SK-N-SH (cell line): ENCODE data around the gene ERC2. TPM values are rescaled to one million over a fixed set of nuclear protein-coding genes. Genes with fewer than 3 reads are reported as not detected.

ENCODE experiments used
- CTCF ChIA-PET: fragments of 300-600, 350-600 bp; formaldehyde crosslinking; extraction: SDS; loops from one replicate; lab custom pipeline; 2021; lab: Yijun Ruan, JAX
- POLR2A ChIA-PET: fragments of 350-600 bp; sonication (Branson Sonifier 250); formaldehyde crosslinking; extraction: SDS; loops from one replicate; lab custom pipeline; 2020; ENCODE audit warnings: antibody characterized with exemption, inconsistent platforms; lab: Yijun Ruan, JAX
- DNase-seq: peaks from one replicate; pipeline ENCODE4 v3.0.0; 2012
- H2AFZ ChIP-seq: fragments of 200-600 bp; sonication (generic); 2 replicates; pipeline ENCODE4 v1.8.1; 2016; ENCODE audit warnings: antibody characterized with exemption, mild to moderate bottlenecking, low read depth
- H3F3A ChIP-seq: fragments of 200-600 bp; sonication (generic); replicated peaks from 2 replicates; pipeline ENCODE3; 2016; ENCODE audit warnings: antibody characterized with exemption, mild to moderate bottlenecking; ENCODE audit not compliant: insufficient read depth
- H3K27ac ChIP-seq, 2 experiments: fragments of 200-500 bp in 1 of 2; fragments of 200-600 bp in 1 of 2; sonication (Bioruptor generic) in 1 of 2; sonication (generic), shearing (Covaris generic) in 1 of 2; 2 replicates each; pipeline versions ENCODE4 v1.5.1 to v1.6.1; 2014 to 2016; ENCODE audit warnings: low read depth in 2 of 2, inconsistent platforms in 1 of 2, low read length in 1 of 2, mild to moderate bottlenecking in 1 of 2, mixed read lengths in 1 of 2
- H3K27me3 ChIP-seq: fragments of 200-600 bp; sonication (generic), shearing (Covaris generic); 2 replicates; pipeline ENCODE4 v1.6.1; 2016; ENCODE audit warnings: mixed run types; ENCODE audit not compliant: insufficient read depth
- H3K36me3 ChIP-seq, 2 experiments: fragments of 200-500 bp in 1 of 2; fragments of 200-600 bp in 1 of 2; sonication (Bioruptor generic) in 1 of 2; sonication (generic) in 1 of 2; replicated peaks in 1 of 2; 2 replicates each; pipeline versions ENCODE3 to v1.5.1; 2014 to 2016; ENCODE audit warnings: low read length in 1 of 2, mild to moderate bottlenecking in 1 of 2; ENCODE audit not compliant: insufficient read depth in 2 of 2, control insufficient read depth in 1 of 2
- H3K4me1 ChIP-seq, 2 experiments: fragments of 200-500 bp in 1 of 2; fragments of 200-600 bp in 1 of 2; sonication (Bioruptor generic) in 1 of 2; sonication (generic), shearing (Covaris generic) in 1 of 2; 2 replicates each; pipeline versions ENCODE4 v1.5.1 to v1.6.1; 2014 to 2016; ENCODE audit warnings: low read depth in 1 of 2, low read length in 1 of 2, mixed run types in 1 of 2; ENCODE audit not compliant: insufficient read depth in 2 of 2, control insufficient read depth in 1 of 2
- H3K4me2 ChIP-seq: fragments of 200-600 bp; sonication (generic), shearing (Covaris generic); 2 replicates; pipeline ENCODE4 v1.6.1; 2017; ENCODE audit warnings: mixed run types
- H3K4me3 ChIP-seq, 2 experiments: fragments of 200-500 bp in 1 of 2; fragments of 200-600 bp in 1 of 2; sonication (Bioruptor generic) in 1 of 2; sonication (generic), shearing (Covaris generic) in 1 of 2; 2 replicates each; pipeline versions ENCODE4 v1.5.1 to v1.8.1; 2014 to 2016; ENCODE audit warnings: low read depth in 2 of 2, inconsistent platforms in 1 of 2, low read length in 1 of 2, mild to moderate bottlenecking in 1 of 2, mixed read lengths in 1 of 2, moderate library complexity in 1 of 2
- H3K79me2 ChIP-seq: fragments of 200-600 bp; sonication (generic); 2 replicates; pipeline ENCODE4 v1.8.1; 2017; ENCODE audit warnings: mild to moderate bottlenecking; ENCODE audit not compliant: insufficient read depth
- H3K9ac ChIP-seq: fragments of 200-600 bp; sonication (generic); 2 replicates; pipeline ENCODE4 v1.6.1; 2017; ENCODE audit warnings: mixed run types
- H3K9me2 ChIP-seq: fragments of 200-600 bp; sonication (generic); 2 replicates; pipeline ENCODE4 v1.6.1; 2017; ENCODE audit warnings: mixed run types
- H3K9me3 ChIP-seq: fragments of 200-600 bp; sonication (generic); 2 replicates; pipeline ENCODE4 v1.6.1; 2017; ENCODE audit warnings: mixed run types, mild to moderate bottlenecking, moderate library complexity
- H4K20me1 ChIP-seq: fragments of 200-600 bp; sonication (generic); 2 replicates; pipeline ENCODE4 v1.6.1; 2017; ENCODE audit warnings: mild to moderate bottlenecking, mixed run types; ENCODE audit not compliant: insufficient read depth
- CHD2 ChIP-seq: fragments of 150-350 bp; IDR thresholded peaks from 2 replicates; pipeline ENCODE4 v1.6.1; 2018; ENCODE audit warnings: low read length; ENCODE audit not compliant: partially characterized antibody
- CTCF ChIP-seq: fragments of 200-600 bp; sonication (generic); IDR thresholded peaks from 2 replicates; pipeline ENCODE4 v1.6.1; 2017; ENCODE audit warnings: antibody characterized with exemption, mild to moderate bottlenecking, moderate library complexity
- FOXJ3 ChIP-seq: sonication (generic); formaldehyde crosslinking; IDR thresholded peaks from 2 replicates; pipeline ENCODE4 v1.5.1; 2020; ENCODE audit warnings: mild to moderate bottlenecking, missing genetic modification reagents
- FOXM1 ChIP-seq: IDR thresholded peaks from 2 replicates; pipeline ENCODE4 v1.4.0; 2012; ENCODE audit warnings: low read depth, mild to moderate bottlenecking
- NFIC ChIP-seq: IDR thresholded peaks from 2 replicates; pipeline ENCODE4 v1.4.0; 2012; ENCODE audit warnings: borderline replicate concordance
- NRF1 ChIP-seq: IDR thresholded peaks from 2 replicates; pipeline ENCODE4 v1.6.1; 2012; ENCODE audit warnings: low read depth, mild to moderate bottlenecking, low read length
- POLR2AphosphoS5 ChIP-seq: IDR thresholded peaks from 2 replicates; pipeline ENCODE4 v1.6.1; 2012; ENCODE audit warnings: low read depth, low read length
- RCOR1 ChIP-seq: fragments of 150-350 bp; IDR thresholded peaks from 2 replicates; pipeline ENCODE4 v1.6.1; 2017; ENCODE audit warnings: antibody characterized with exemption, low read length
- SMC3 ChIP-seq: IDR thresholded peaks from 2 replicates; pipeline ENCODE4 v1.6.1; 2012; ENCODE audit warnings: low read depth, low read length, improper control_type of control experiment
- TAF1 ChIP-seq: IDR thresholded peaks from 2 replicates; pipeline ENCODE4 v1.6.1; 2012; ENCODE audit warnings: low read depth, mild to moderate bottlenecking, low read length, moderate library complexity, borderline replicate concordance
- YY1 ChIP-seq: IDR thresholded peaks from 2 replicates; pipeline ENCODE4 v1.4.0; 2012; ENCODE audit warnings: low read depth, mild to moderate bottlenecking
- ZBTB33 ChIP-seq: IDR thresholded peaks from 2 replicates; pipeline ENCODE4 v1.4.0; 2012; ENCODE audit warnings: low read depth, borderline replicate concordance
- WGBS: methylation state at CpG from one replicate; pipeline ENCODE4 v1.1.6; 2017; ENCODE audit warnings: low lambda C conversion rate; 5-methylcytosine and 5-hydroxymethylcytosine counted together
- polyA plus RNA-seq, 3 experiments: library from polyadenylated mRNA; depleted of rRNA; stranded (reverse); fragments of >200 nt; gene quantifications; 2 replicates each; pipeline ENCODE4 v1.2.3, GENCODE V29; 2012

The ERC2 gene
- polyA plus RNA-seq, 1 of the 3 experiments (the other 2 are of a cell fraction), result 1.6 TPM

GRCh38 chr3:55645422-55645821 lies 822.8 kb downstream of the ERC2 start:
- CTCF ChIA-PET, result interaction anchor here (0.7 kb wide), 1 partner anchor 15 kb away, joined by 3 read pairs; no protein-coding TSS in a partner anchor
- Histone ChIP-seq H3K4me2 (no peak overlapping the region), H3K9me2 (no peaks in the 10 kb centered on the region), H3K9me3 (no peaks in the 10 kb centered on the region), H3K4me1 (no peaks in the 10 kb centered on the region; a peak in 1 of 4 replicates), H3F3A (no peaks in the 10 kb centered on the region), H3K27me3 (no peaks in the 10 kb centered on the region), H3K4me3 (no peak overlapping the region), H4K20me1 (no peaks in the 10 kb centered on the region), H3K9ac (no peak overlapping the region)
- no peak for DNase-seq
- TF ChIP-seq RCOR1 (no peak), CHD2 (no peak), CTCF (no peak), TAF1 (no peak), FOXJ3 (no peak), NFIC (no peak), POLR2AphosphoS5 (no peak), ZBTB33 (no peak), SMC3 (no peak), YY1 (no peak), NRF1 (no peak)
- TF ChIP-seq, all 33 proteins: peak for 0
- WGBS, result 43% methylated on average over 4 of the region's 4 CpGs
- Histone ChIP-seq H3K27ac (no peak overlapping the region), H3K79me2 (no peaks in the 10 kb centered on the region), H3K36me3 (no peaks in the 10 kb centered on the region), H2AFZ (no peak overlapping the region)
- POLR2A ChIA-PET, result no interaction called here

- Histone ChIP-seq H3K4me1 (no peaks in the 10 kb centered on the region; a peak in 1 of 4 replicates), H3F3A (no peaks in the 10 kb centered on the region), H3K4me3 (no peak overlapping the region), H3K9ac (no peak overlapping the region), H3K9me2 (no peaks in the 10 kb centered on the region), H3K9me3 (no peaks in the 10 kb centered on the region), H3K79me2 (no peaks in the 10 kb centered on the region), H3K27ac (no peak overlapping the region), H3K36me3 (no peaks in the 10 kb centered on the region), H3K27me3 (no peaks in the 10 kb centered on the region), H3K4me2 (no peak overlapping the region), H4K20me1 (no peaks in the 10 kb centered on the region), H2AFZ (no peak overlapping the region)
- TF ChIP-seq CHD2, result no peak
- no peak for TF ChIP-seq FOXM1
- no peak for TF ChIP-seq NRF1
- DNase-seq, result no peak
- CTCF ChIA-PET, result no interaction called here
- POLR2A ChIA-PET, result interaction anchor here (0.6 kb wide), 1 partner anchor 94 kb away, joined by 7 read pairs; no protein-coding TSS in a partner anchor
- WGBS, result 62% methylated on average over 2 of the region's 2 CpGs
These were observed 825.0 kb downstream of the ERC2 start for GRCh38 chr3:55643283-55643682.
